Mucosa of descending colon (tissue), 3 donors: ENCODE measurements around the gene MFSD1. TPM values are rescaled to one million over a fixed set of nuclear protein-coding genes. Genes with fewer than 3 reads are reported as not detected.

Source experiments
- ATAC-seq: fragments of 200-7000 bp; cut with Tn5 transposase; one replicate; pipeline ENCODE4 v1.9.1; 2020; ENCODE audit warnings: mild to moderate bottlenecking, moderate library complexity
- DNase-seq, 3 donors: peaks; one replicate each; pipeline ENCODE4 v3.0.0-alpha.2; 2020
- H3K36me3 ChIP-seq: fragments of 200-600 bp; one replicate; pipeline ENCODE4 v1.8.0; 2021; ENCODE audit warnings: low read depth, mild to moderate bottlenecking
- H3K4me1 ChIP-seq: fragments of 200-600 bp; one replicate; pipeline ENCODE4 v1.8.0; 2021; ENCODE audit warnings: low read depth, mild to moderate bottlenecking
- H3K4me3 ChIP-seq: fragments of 200-600 bp; one replicate; pipeline ENCODE4 v1.8.0; 2021; ENCODE audit warnings: mild to moderate bottlenecking
- H3K9me3 ChIP-seq: fragments of 200-600 bp; one replicate; pipeline ENCODE4 v1.8.0; 2021; ENCODE audit warnings: mild to moderate bottlenecking
- CTCF ChIP-seq: fragments of 200-600 bp; IDR thresholded peaks from one replicate; pipeline ENCODE4 v1.8.0; 2022; ENCODE audit warnings: antibody characterized with exemption, mild to moderate bottlenecking
- intact Hi-C, 2 donors: fragments of 100-400 bp; cut with DNase I in 1 of 2; cut with micrococcal nuclease in 1 of 2; formaldehyde crosslinking; loops; one replicate each; pipeline versions ENCODE4 v1.11.0 to v1.11.1; 2022; cut with DNase I, micrococcal nuclease
- long read RNA-seq, 2 donors: library from polyadenylated mRNA; unstranded; transcript quantifications; one replicate each; pipeline ENCODE4 v2.0.0, GENCODE V29; 2019 to 2021
- total RNA-seq, 3 donors: library from RNA; stranded (reverse); fragmentation: NEBNext Ultra II Directional in 2 of 3; extraction: Animal tissue kit (Norgen Biotek cat#: 25700) in 2 of 3; gene quantifications; one replicate each; pipeline versions ENCODE4 v1.2.1 to v1.2.4, GENCODE V29; 2021 to 2023
- donor health status: DM: no; HTN: no; CAD: no; lungs with moderate emphysema.
- donor health status: DM: no; HTN: no; CAD: no.
- donor health status: DM: no; HTN: yes; CAD: no.

Gene MFSD1
- 10 to 100 TPM; 55.3 to 77.8 (median 59.4) TPM for total RNA-seq
- long read RNA-seq, donor 1, transcript MFSD1-203 (16 exons, 2,423 nt): major isoform, 60 of 76 reads
- long read RNA-seq, donor 1, partial matches to known transcripts: 1 of 76 reads
- long read RNA-seq, donor 1, other reads (novel, unspliced or antisense): 13 of 76 reads
- long read RNA-seq, donor 2, transcript MFSD1-203 (16 exons, 2,423 nt): major isoform, 59 of 72 reads
- long read RNA-seq, donor 2, partial matches to known transcripts: 2 of 72 reads
- long read RNA-seq, donor 2, other reads (novel, unspliced or antisense): 5 of 72 reads

- DNase-seq (peak; percentile 96 to 99 (median 98)), ATAC-seq (peak; percentile 99)
- Histone ChIP-seq H3K9me3 (no peaks in the 10 kb centered on the region), H3K4me3 (peak within 1 kb of the TSS; percentile 39), H3K4me1 (peaks cover 11% of the 10 kb centered on the region), H3K36me3 (no peaks in the 10 kb centered on the region)
- intact Hi-C loops: no loop called here
- TF ChIP-seq CTCF: no peak
These were observed at the start of gene MFSD1 for GRCh38 chr3:158801696-158802408. MFSD1 (plus strand) TSS chr3:158802054; CDS start chr3:158802153, 99 bp downstream.

- no peak for TF ChIP-seq CTCF
- DNase-seq (no peak), ATAC-seq (no peak)
- Histone ChIP-seq H3K36me3 (no peaks in the 10 kb centered on the region), H3K9me3 (no peaks in the 10 kb centered on the region), H3K4me1 (no peaks in the 10 kb centered on the region), H3K4me3 (no peak overlapping the region)
- intact Hi-C loops: no loop called here
These were observed 48.0 kb upstream of the MFSD1 start for GRCh38 chr3:158753854-158754253.

GRCh38 chr3:158755421-158755820 is 46.4 kb upstream of the MFSD1 start:
- Histone ChIP-seq H3K4me1 (no peaks in the 10 kb centered on the region), H3K9me3 (no peaks in the 10 kb centered on the region), H3K36me3 (no peaks in the 10 kb centered on the region), H3K4me3 (no peak overlapping the region)
- TF ChIP-seq CTCF: no peak
- ATAC-seq: no peak
- DNase-seq: no peak
- intact Hi-C loops: no loop called here

- no peak for TF ChIP-seq CTCF
- H3K4me3 ChIP-seq: no peak overlapping the region
- H3K36me3 ChIP-seq: no peaks in the 10 kb centered on the region
- H3K4me1 ChIP-seq: no peaks in the 10 kb centered on the region
- DNase-seq: no peak
- ATAC-seq: no peak
- intact Hi-C loops: no loop called here
- no peaks in the 10 kb centered on the region for H3K9me3 ChIP-seq
These were observed 40.5 kb upstream of the MFSD1 start for GRCh38 chr3:158761350-158761749.

GRCh38 chr3:158762701-158763100 is 39.2 kb upstream of the MFSD1 start:
- Histone ChIP-seq H3K4me3 (no peak overlapping the region), H3K4me1 (no peaks in the 10 kb centered on the region), H3K9me3 (no peaks in the 10 kb centered on the region), H3K36me3 (no peaks in the 10 kb centered on the region)
- intact Hi-C loops: no loop called here
- no peak for TF ChIP-seq CTCF
- DNase-seq (no peak), ATAC-seq (no peak)
